A549 (cell line): Measurements from ENCODE around the gene SCAMP3. TPM values are rescaled to one million over a fixed set of nuclear protein-coding genes. Genes with fewer than 3 reads are reported as not detected.

Experiments
- ATAC-seq, 2 experiments: fragments of 200-7000 bp in 1 of 2; fragments of >200 bp in 1 of 2; cut with Nextera tagmentation in 1 of 2; cut with Tn5 transposase in 1 of 2; 3 replicates each; pipeline versions ENCODE4 v1.8.0 to v1.9.1; 2018 to 2020; ENCODE audit warnings: mild to moderate bottlenecking in 1 of 2, moderate library complexity in 1 of 2
- CTCF ChIA-PET: fragments of 300-600 bp; sonication (Branson Sonifier 250); formaldehyde crosslinking; extraction: SDS; loops from one replicate; lab custom pipeline; 2021; ENCODE audit warnings: antibody characterized with exemption, inconsistent platforms; lab: Yijun Ruan, JAX
- POLR2A ChIA-PET: fragments of 350-600 bp; formaldehyde crosslinking; extraction: SDS; loops from one replicate; lab custom pipeline; 2021; ENCODE audit warnings: antibody characterized with exemption, inconsistent platforms; lab: Yijun Ruan, JAX
- DNase-seq, 2 experiments: peaks; one replicate each; pipeline versions ENCODE4 v3.0.0 to v3.0.0-alpha.2; 2011 to 2016; ENCODE audit warnings: low read depth in 1 of 2, low spot score in 1 of 2
- FAIRE-seq: peaks from 2 replicates; lab custom pipeline; 2011; peaks lifted over from hg19 to GRCh38; lab: Jason Lieb, UNC
- H3K27ac ChIP-seq, 2 experiments: fragments of >200 bp; sonication (Bioruptor Twin); formaldehyde crosslinking; 3 replicates each; pipeline ENCODE4 v1.5.1; 2016 to 2017
- H3K4me1 ChIP-seq: fragments of >200 bp; sonication (Bioruptor Twin); formaldehyde crosslinking; 3 replicates; pipeline ENCODE4 v1.6.1; 2016
- H3K4me2 ChIP-seq: fragments of >200 bp; sonication (Bioruptor Twin); formaldehyde crosslinking; 3 replicates; pipeline ENCODE4 v1.6.1; 2016
- H3K4me3 ChIP-seq: fragments of >200 bp; sonication (Bioruptor Twin); formaldehyde crosslinking; 3 replicates; pipeline ENCODE4 v1.5.1; 2016
- H3K9me3 ChIP-seq: fragments of >200 bp; sonication (Bioruptor Twin); formaldehyde crosslinking; 3 replicates; pipeline ENCODE4 v1.6.1; 2016
- CBX2 ChIP-seq: fragments of 200-600 bp; sonication (generic); IDR thresholded peaks from 2 replicates; pipeline ENCODE4 v1.6.1; 2016; ENCODE audit warnings: low read depth, mild to moderate bottlenecking, borderline replicate concordance
- CEBPB ChIP-seq, 2 experiments: fragments of >200 bp in 1 of 2; sonication (Bioruptor Twin) in 1 of 2; formaldehyde crosslinking in 1 of 2; IDR thresholded peaks; 2 replicates each; pipeline ENCODE4 v1.6.1; 2012 to 2016
- CHD2 ChIP-seq: fragments of 150-350 bp; IDR thresholded peaks from 2 replicates; pipeline ENCODE4 v1.6.1; 2014; ENCODE audit warnings: low read length; ENCODE audit not compliant: partially characterized antibody
- ESRRA ChIP-seq: fragments of 150-350 bp; IDR thresholded peaks from 2 replicates; pipeline ENCODE4 v1.6.1; 2014; ENCODE audit warnings: mild to moderate bottlenecking, low read length, borderline replicate concordance
- FOSL2 ChIP-seq, 2 experiments: fragments of 450-650 bp in 1 of 2; fragments of >200 bp in 1 of 2; sonication (Bioruptor Twin) in 1 of 2; formaldehyde crosslinking; IDR thresholded peaks; 2 replicates each; pipeline versions ENCODE4 v1.5.0 to v1.6.1; 2016 to 2020; ENCODE audit warnings: mild to moderate bottlenecking in 1 of 2, moderate library complexity in 1 of 2
- GATA3 ChIP-seq: IDR thresholded peaks from 2 replicates; pipeline ENCODE4 v1.6.1; 2012; ENCODE audit warnings: borderline replicate concordance
- HOXB5 ChIP-seq: fragments of 250-450 bp; sonication (Bioruptor Pico); IDR thresholded peaks from 2 replicates; pipeline ENCODE4 v1.5.0; 2020; ENCODE audit warnings: mild to moderate bottlenecking, moderate library complexity
- KDM5A ChIP-seq: fragments of 200-600 bp; sonication (generic); IDR thresholded peaks from 2 replicates; pipeline ENCODE4 v1.6.1; 2016; ENCODE audit warnings: antibody characterized with exemption, mild to moderate bottlenecking
- MAFK ChIP-seq: fragments of 450-650 bp; IDR thresholded peaks from 2 replicates; pipeline ENCODE4 v1.6.1; 2014; ENCODE audit not compliant: partially characterized antibody
- MAZ ChIP-seq: fragments of 150-350 bp; IDR thresholded peaks from 2 replicates; pipeline ENCODE4 v1.6.1; 2014; ENCODE audit warnings: antibody characterized with exemption, low read depth, low read length, borderline replicate concordance
- MYC ChIP-seq: IDR thresholded peaks from 2 replicates; pipeline ENCODE4 v1.6.1; 2012; ENCODE audit warnings: mild to moderate bottlenecking, inconsistent platforms, low read length, improper control_type of control experiment, borderline replicate concordance
- PHF8 ChIP-seq: fragments of 200-600 bp; sonication (generic); IDR thresholded peaks from 2 replicates; pipeline ENCODE4 v1.6.1; 2016; ENCODE audit warnings: low read depth, mild to moderate bottlenecking, antibody characterized with exemption, moderate library complexity, borderline replicate concordance
- POLR2AphosphoS2 ChIP-seq: conservative IDR thresholded peaks from 2 replicates; pipeline ENCODE4 v1.6.1; 2012; ENCODE audit warnings: low read length, improper control_type of control experiment, inconsistent platforms
- RAD21 ChIP-seq, 2 experiments: fragments of >200 bp in 1 of 2; sonication (Bioruptor Twin) in 1 of 2; formaldehyde crosslinking in 1 of 2; IDR thresholded peaks in 1 of 2; conservative IDR thresholded peaks in 1 of 2; 2 replicates in 1 of 2; 3 replicates in 1 of 2; pipeline ENCODE4 v1.6.1; 2012 to 2018; ENCODE audit warnings: inconsistent platforms in 1 of 2
- SMC3 ChIP-seq: fragments of >200 bp; sonication (Bioruptor Twin); formaldehyde crosslinking; IDR thresholded peaks from 3 replicates; pipeline ENCODE4 v1.6.1; 2018; ENCODE audit warnings: inconsistent platforms
- TP53 ChIP-seq: fragments of 250-450 bp; sonication (Bioruptor Pico); IDR thresholded peaks from 2 replicates; pipeline ENCODE4 v1.5.0; 2021; ENCODE audit warnings: mild to moderate bottlenecking, moderate library complexity
- ZFP36 ChIP-seq: fragments of 450-650 bp; IDR thresholded peaks from 2 replicates; pipeline ENCODE4 v1.6.1; 2014; ENCODE audit warnings: borderline replicate concordance; ENCODE audit not compliant: partially characterized antibody
- WGBS: methylation state at CpG from one replicate; pipeline ENCODE4 v1.1.6; 2017; ENCODE audit errors: missing lambda C conversion rate; 5-methylcytosine and 5-hydroxymethylcytosine counted together
- polyA plus RNA-seq, 4 experiments: library from polyadenylated mRNA; depleted of rRNA in 3 of 4; stranded (reverse); fragments of >200 nt; fragmentation: RNase III in 1 of 4; extraction: RNeasy Plus Mini Kit Qiagen cat#74134 plus additional on column Dnase treatment in 1 of 4; gene quantifications; 2 replicates in 3 of 4; 3 replicates in 1 of 4; pipeline ENCODE4 v1.2.3, GENCODE V29; 2011 to 2017
- TF ChIP-seq, protein P1 (sequence below): fragments of 250-450 bp; sonication (Bioruptor Pico); IDR thresholded peaks from 2 replicates; pipeline ENCODE4 v1.5.0; 2021; ENCODE audit warnings: mild to moderate bottlenecking, moderate library complexity, borderline replicate concordance
- TF ChIP-seq, protein P2 (sequence below): fragments of 200-600 bp; sonication (generic); IDR thresholded peaks from 2 replicates; pipeline ENCODE4 v1.6.1; 2016; ENCODE audit warnings: antibody characterized with exemption, mild to moderate bottlenecking, moderate library complexity
- TF ChIP-seq, protein P3 (sequence below): IDR thresholded peaks from 2 replicates; pipeline ENCODE4 v1.6.1; 2012
- TF ChIP-seq, protein P4 (sequence below): fragments of 150-350 bp; IDR thresholded peaks from 2 replicates; pipeline ENCODE4 v1.6.1; 2014; ENCODE audit warnings: low read depth, mild to moderate bottlenecking, low read length
- TF ChIP-seq, protein P5 (sequence below): fragments of >200 bp; sonication (Bioruptor Twin); formaldehyde crosslinking; IDR thresholded peaks from 3 replicates; pipeline ENCODE4 v1.5.1; 2016

SCAMP3 gene
- polyA plus RNA-seq, 2 of the 4 experiments (the other 2 are of a cell fraction): 75.9 to 135 TPM

DNA sequence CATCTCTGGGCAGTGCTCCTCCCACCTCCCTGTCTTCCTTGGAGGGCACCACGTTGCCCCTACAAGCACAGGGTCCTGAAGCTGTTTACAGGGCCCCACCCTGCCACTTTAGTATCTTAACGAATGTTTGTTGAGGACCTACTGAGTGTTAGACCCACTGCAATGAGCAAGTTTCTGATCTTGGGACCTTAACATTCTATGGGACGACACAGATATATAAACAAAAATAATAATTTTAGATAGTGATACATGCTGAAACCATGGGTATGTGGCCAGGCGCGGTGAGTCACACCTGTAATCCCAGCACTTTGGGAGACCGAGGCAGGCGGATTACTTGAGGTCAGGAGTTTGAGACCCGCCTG is 17.0 kb downstream of the SCAMP3 start:
- H3K4me3 ChIP-seq: peak overlapping the region; percentile 59
- DNase-seq (no peak), ATAC-seq (no peak), FAIRE-seq (no peak)
- CTCF ChIA-PET: interaction anchor here (1.0 to 10.4 kb wide), 11 partner anchors 10 to 259 kb away, joined by 3 to 326 read pairs (median 4); partner anchors contain the start of genes CLK2, ENTREP3, RUSC1 and SCAMP3
- POLR2A ChIA-PET: interaction anchor here (1.7 to 2.6 kb wide), 2 partner anchors 18 to 78 kb away, joined by 3 to 7 read pairs; no protein-coding TSS in a partner anchor
- no peaks in the 10 kb centered on the region for H3K9me3 ChIP-seq
- TF ChIP-seq CBX2: no peak
- no peak for TF ChIP-seq FOSL2 (IDR thresholded peaks at IDR 0.05)
- peak; percentile 5; the same call in 1 of the 2 replicates for TF ChIP-seq FOSL2 (CRISPR knock-in tag; IDR thresholded peaks at IDR 0.05)
- TF ChIP-seq, all 56 proteins: peak for 1
- Histone ChIP-seq H3K4me2 (peak overlapping the region; percentile 89), H3K4me1 (peaks cover 24% of the 10 kb centered on the region), H3K27ac (peak overlapping the region; percentile 82 to 90)
- WGBS: 77% methylated on average over 8 of the region's 8 CpGs

DNA sequence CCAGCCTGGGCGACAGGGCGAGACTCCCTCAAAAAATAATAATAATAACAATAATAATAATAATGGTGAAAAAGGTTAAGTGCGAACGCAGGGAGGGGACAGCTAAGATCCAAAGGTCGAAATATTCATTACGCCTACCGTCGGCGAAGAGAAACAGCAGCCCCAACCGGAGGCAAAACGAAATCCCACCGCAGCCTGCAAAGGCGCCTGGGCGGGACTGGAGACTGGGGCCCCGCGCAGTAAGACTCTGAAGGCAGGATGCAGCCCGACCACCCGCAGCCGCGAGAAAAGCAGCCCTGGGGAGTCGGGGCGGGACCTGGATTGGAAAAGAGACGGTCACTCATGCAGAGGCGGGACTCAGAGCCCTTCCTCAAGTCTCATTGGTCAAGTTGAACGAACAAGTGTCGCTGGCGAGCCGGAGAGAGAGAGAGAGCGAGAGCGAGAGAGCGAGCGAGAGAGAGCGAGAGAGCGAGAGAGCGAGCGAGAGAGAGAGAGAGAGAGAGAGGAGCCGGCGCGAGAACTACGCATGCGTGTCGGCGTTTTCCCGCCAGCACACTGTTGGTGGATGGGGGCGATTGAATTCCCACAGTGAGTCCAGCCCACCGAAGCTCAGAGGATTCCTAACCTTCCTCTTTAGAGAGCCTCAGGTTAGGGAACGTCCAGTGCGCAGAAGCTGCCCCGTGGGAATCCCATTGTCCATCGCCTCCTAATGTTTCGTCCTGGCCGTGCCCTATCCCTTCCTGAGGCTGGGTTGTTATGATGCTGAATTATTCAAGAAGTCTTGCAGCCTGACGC is 17.6 kb downstream of the SCAMP3 start:
- peak; percentile 94 to 96 for ATAC-seq
- 3% methylated on average over 53 of the region's 53 CpGs for WGBS
- CTCF ChIA-PET: interaction anchor here (0.6 to 10.4 kb wide), 15 partner anchors 11 to 407 kb away, joined by 3 to 326 read pairs (median 5); partner anchors contain the start of genes CLK2, ENTREP3, KRTCAP2 and RUSC1
- TF ChIP-seq KDM5A (no peak), MAFK (no peak), GATA3 (peak; percentile 38; the same call in 1 of the 2 replicates), SMC3 (0 out of 3 replicates have a peak, but pooled peaks have one; percentile 10), FOSL2 (IDR thresholded peaks at IDR 0.05) (no peak), FOSL2 (CRISPR knock-in tag; IDR thresholded peaks at IDR 0.05) (peak; percentile 55), ESRRA (0 out of 2 replicates have a peak, but pooled peaks have one; percentile 34), POLR2AphosphoS2 (no peak), MYC (peak; percentile 83), CHD2 (peak; percentile 73), ZFP36 (peak; percentile 86), TP53 (CRISPR knock-in tag) (peak; percentile 53; the same call in 1 of the 2 replicates), MAZ (peak; percentile 92), HOXB5 (peak; percentile 84; the same call in 1 of the 2 replicates), PHF8 (0 out of 2 replicates have a peak, but pooled peaks have one; percentile 66), RAD21 (conservative IDR thresholded peaks at IDR 0.05 in 1 of 2, IDR thresholded peaks at IDR 0.05 in 1 of 2) (0 out of 5 replicates have a peak, but pooled peaks of 1 of the 2 experiments have one; percentile 16), CEBPB (IDR thresholded peaks at IDR 0.05) (peak in 1 of 2 experiments; percentile 55; a peak in 1 of 4 replicates)
- TF ChIP-seq, protein P1, sequence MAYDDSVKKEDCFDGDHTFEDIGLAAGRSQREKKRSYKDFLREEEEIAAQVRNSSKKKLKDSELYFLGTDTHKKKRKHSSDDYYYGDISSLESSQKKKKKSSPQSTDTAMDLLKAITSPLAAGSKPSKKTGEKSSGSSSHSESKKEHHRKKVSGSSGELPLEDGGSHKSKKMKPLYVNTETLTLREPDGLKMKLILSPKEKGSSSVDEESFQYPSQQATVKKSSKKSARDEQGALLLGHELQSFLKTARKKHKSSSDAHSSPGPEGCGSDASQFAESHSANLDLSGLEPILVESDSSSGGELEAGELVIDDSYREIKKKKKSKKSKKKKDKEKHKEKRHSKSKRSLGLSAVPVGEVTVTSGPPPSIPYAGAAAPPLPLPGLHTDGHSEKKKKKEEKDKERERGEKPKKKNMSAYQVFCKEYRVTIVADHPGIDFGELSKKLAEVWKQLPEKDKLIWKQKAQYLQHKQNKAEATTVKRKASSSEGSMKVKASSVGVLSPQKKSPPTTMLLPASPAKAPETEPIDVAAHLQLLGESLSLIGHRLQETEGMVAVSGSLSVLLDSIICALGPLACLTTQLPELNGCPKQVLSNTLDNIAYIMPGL: no peak; the same call in 1 of the 2 replicates
- TF ChIP-seq, protein P2, sequence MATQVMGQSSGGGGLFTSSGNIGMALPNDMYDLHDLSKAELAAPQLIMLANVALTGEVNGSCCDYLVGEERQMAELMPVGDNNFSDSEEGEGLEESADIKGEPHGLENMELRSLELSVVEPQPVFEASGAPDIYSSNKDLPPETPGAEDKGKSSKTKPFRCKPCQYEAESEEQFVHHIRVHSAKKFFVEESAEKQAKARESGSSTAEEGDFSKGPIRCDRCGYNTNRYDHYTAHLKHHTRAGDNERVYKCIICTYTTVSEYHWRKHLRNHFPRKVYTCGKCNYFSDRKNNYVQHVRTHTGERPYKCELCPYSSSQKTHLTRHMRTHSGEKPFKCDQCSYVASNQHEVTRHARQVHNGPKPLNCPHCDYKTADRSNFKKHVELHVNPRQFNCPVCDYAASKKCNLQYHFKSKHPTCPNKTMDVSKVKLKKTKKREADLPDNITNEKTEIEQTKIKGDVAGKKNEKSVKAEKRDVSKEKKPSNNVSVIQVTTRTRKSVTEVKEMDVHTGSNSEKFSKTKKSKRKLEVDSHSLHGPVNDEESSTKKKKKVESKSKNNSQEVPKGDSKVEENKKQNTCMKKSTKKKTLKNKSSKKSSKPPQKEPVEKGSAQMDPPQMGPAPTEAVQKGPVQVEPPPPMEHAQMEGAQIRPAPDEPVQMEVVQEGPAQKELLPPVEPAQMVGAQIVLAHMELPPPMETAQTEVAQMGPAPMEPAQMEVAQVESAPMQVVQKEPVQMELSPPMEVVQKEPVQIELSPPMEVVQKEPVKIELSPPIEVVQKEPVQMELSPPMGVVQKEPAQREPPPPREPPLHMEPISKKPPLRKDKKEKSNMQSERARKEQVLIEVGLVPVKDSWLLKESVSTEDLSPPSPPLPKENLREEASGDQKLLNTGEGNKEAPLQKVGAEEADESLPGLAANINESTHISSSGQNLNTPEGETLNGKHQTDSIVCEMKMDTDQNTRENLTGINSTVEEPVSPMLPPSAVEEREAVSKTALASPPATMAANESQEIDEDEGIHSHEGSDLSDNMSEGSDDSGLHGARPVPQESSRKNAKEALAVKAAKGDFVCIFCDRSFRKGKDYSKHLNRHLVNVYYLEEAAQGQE: peak; percentile 45
- TF ChIP-seq, protein P3, sequence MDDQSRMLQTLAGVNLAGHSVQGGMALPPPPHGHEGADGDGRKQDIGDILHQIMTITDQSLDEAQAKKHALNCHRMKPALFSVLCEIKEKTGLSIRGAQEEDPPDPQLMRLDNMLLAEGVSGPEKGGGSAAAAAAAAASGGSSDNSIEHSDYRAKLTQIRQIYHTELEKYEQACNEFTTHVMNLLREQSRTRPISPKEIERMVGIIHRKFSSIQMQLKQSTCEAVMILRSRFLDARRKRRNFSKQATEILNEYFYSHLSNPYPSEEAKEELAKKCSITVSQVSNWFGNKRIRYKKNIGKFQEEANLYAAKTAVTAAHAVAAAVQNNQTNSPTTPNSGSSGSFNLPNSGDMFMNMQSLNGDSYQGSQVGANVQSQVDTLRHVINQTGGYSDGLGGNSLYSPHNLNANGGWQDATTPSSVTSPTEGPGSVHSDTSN: peak; percentile 84; the same call in 1 of the 2 replicates
- TF ChIP-seq, protein P4, sequence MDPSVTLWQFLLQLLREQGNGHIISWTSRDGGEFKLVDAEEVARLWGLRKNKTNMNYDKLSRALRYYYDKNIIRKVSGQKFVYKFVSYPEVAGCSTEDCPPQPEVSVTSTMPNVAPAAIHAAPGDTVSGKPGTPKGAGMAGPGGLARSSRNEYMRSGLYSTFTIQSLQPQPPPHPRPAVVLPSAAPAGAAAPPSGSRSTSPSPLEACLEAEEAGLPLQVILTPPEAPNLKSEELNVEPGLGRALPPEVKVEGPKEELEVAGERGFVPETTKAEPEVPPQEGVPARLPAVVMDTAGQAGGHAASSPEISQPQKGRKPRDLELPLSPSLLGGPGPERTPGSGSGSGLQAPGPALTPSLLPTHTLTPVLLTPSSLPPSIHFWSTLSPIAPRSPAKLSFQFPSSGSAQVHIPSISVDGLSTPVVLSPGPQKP: no peak
- TF ChIP-seq, protein P5, sequence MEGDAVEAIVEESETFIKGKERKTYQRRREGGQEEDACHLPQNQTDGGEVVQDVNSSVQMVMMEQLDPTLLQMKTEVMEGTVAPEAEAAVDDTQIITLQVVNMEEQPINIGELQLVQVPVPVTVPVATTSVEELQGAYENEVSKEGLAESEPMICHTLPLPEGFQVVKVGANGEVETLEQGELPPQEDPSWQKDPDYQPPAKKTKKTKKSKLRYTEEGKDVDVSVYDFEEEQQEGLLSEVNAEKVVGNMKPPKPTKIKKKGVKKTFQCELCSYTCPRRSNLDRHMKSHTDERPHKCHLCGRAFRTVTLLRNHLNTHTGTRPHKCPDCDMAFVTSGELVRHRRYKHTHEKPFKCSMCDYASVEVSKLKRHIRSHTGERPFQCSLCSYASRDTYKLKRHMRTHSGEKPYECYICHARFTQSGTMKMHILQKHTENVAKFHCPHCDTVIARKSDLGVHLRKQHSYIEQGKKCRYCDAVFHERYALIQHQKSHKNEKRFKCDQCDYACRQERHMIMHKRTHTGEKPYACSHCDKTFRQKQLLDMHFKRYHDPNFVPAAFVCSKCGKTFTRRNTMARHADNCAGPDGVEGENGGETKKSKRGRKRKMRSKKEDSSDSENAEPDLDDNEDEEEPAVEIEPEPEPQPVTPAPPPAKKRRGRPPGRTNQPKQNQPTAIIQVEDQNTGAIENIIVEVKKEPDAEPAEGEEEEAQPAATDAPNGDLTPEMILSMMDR: no peak

More for the DNA sequence above, 17.6 kb downstream of the SCAMP3 start:
- Histone ChIP-seq H3K27ac (peak overlapping the region; percentile 82 to 90), H3K4me3 (peak overlapping the region; percentile 59), H3K9me3 (no peaks in the 10 kb centered on the region), H3K4me2 (peak overlapping the region; percentile 89), H3K4me1 (peaks cover 24% of the 10 kb centered on the region)
- FAIRE-seq (no peak), DNase-seq (peak; percentile 99)
- POLR2A ChIA-PET: interaction anchor here (1.1 to 2.6 kb wide), 4 partner anchors 17 to 79 kb away, joined by 3 to 7 read pairs (median 4); partner anchors contain the start of gene KRTCAP2
